HepG2 (cell line): ENCODE data around the gene ZFYVE27. TPM values are rescaled to one million over a fixed set of nuclear protein-coding genes. Genes with fewer than 3 reads are reported as not detected.

ENCODE experiments used
- AHR ChIP-seq: IDR thresholded peaks from 2 replicates; pipeline ENCODE4 v1.6.1; 2018; ENCODE audit warnings: missing genetic modification reagents, missing compliant biosample characterization
- ATF3 ChIP-seq: sonication (generic); formaldehyde crosslinking; IDR thresholded peaks from 2 replicates; pipeline ENCODE4 v1.4.0; 2020; ENCODE audit warnings: missing genetic modification reagents
- CEBPZ ChIP-seq: IDR thresholded peaks from 2 replicates; pipeline ENCODE4 v1.6.1; 2012; ENCODE audit warnings: low read length, improper control_type of control experiment
- GFI1 ChIP-seq: sonication (generic); formaldehyde crosslinking; IDR thresholded peaks from 2 replicates; pipeline ENCODE4 v1.5.0; 2020; ENCODE audit warnings: missing genetic modification reagents, mild to moderate bottlenecking, borderline replicate concordance
- HNRNPK ChIP-seq: fragments of 200-400 bp; formaldehyde crosslinking; IDR thresholded peaks from 2 replicates; pipeline ENCODE4 v1.6.1; 2018; ENCODE audit warnings: low read length, low read depth, moderate library complexity, mild to moderate bottlenecking; ENCODE audit not compliant: poor library complexity, severe bottlenecking
- JUN ChIP-seq: sonication (generic); formaldehyde crosslinking; IDR thresholded peaks from 2 replicates; pipeline ENCODE4 v1.4.0; 2020; ENCODE audit warnings: mild to moderate bottlenecking, missing genetic modification reagents
- NFIB ChIP-seq: sonication (generic); formaldehyde crosslinking; IDR thresholded peaks from 2 replicates; pipeline ENCODE4 v1.9.0; 2021; ENCODE audit warnings: missing genetic modification reagents, mild to moderate bottlenecking, borderline replicate concordance
- NFKBIZ ChIP-seq: IDR thresholded peaks from 2 replicates; pipeline ENCODE4 v1.6.1; 2018; ENCODE audit warnings: missing genetic modification reagents, missing compliant biosample characterization
- NR3C1 ChIP-seq: sonication (generic); formaldehyde crosslinking; IDR thresholded peaks from 2 replicates; pipeline ENCODE4 v1.4.0; 2020; ENCODE audit warnings: missing genetic modification reagents
- NRL ChIP-seq: sonication (generic); formaldehyde crosslinking; IDR thresholded peaks from 2 replicates; pipeline ENCODE4 v1.5.0; 2020; ENCODE audit warnings: missing genetic modification reagents, mild to moderate bottlenecking, moderate library complexity, borderline replicate concordance
- PPARG ChIP-seq: conservative IDR thresholded peaks from 2 replicates; pipeline ENCODE4 v1.6.1; 2016; ENCODE audit warnings: missing biosample characterization, missing genetic modification reagents
- SCMH1 ChIP-seq: sonication (generic); formaldehyde crosslinking; IDR thresholded peaks from 2 replicates; pipeline ENCODE4 v1.9.0; 2021; ENCODE audit warnings: missing genetic modification reagents, mild to moderate bottlenecking, borderline replicate concordance
- SNAI1 ChIP-seq: sonication (generic); formaldehyde crosslinking; IDR thresholded peaks from 2 replicates; pipeline ENCODE4 v1.5.0; 2020; ENCODE audit warnings: mild to moderate bottlenecking, missing genetic modification reagents, borderline replicate concordance
- TEAD3 ChIP-seq: optimal IDR thresholded peaks from 2 replicates; pipeline ENCODE3; 2016; ENCODE audit warnings: borderline replicate concordance
- ZMYM2 ChIP-seq: sonication (generic); formaldehyde crosslinking; IDR thresholded peaks from 2 replicates; pipeline ENCODE4 v1.8.0; 2022; ENCODE audit warnings: mild to moderate bottlenecking, missing genetic modification reagents
- ZMYM3 ChIP-seq: sonication (generic); formaldehyde crosslinking; IDR thresholded peaks from 2 replicates; pipeline ENCODE4 v1.5.1; 2020; ENCODE audit warnings: mild to moderate bottlenecking, missing genetic modification reagents
- ZMYM4 ChIP-seq: sonication (generic); formaldehyde crosslinking; IDR thresholded peaks from 2 replicates; pipeline ENCODE4 v1.8.1; 2023; ENCODE audit warnings: mild to moderate bottlenecking, missing genetic modification reagents
- ZNF18 ChIP-seq: sonication (generic); formaldehyde crosslinking; IDR thresholded peaks from 2 replicates; pipeline ENCODE4 v1.8.0; 2022; ENCODE audit warnings: mild to moderate bottlenecking, missing genetic modification reagents; ENCODE audit not compliant: insufficient replicate concordance
- ZNF234 ChIP-seq: sonication (generic); formaldehyde crosslinking; conservative IDR thresholded peaks from 2 replicates; pipeline ENCODE4 v1.5.1; 2020; ENCODE audit warnings: mild to moderate bottlenecking, missing genetic modification reagents
- ZNF281 ChIP-seq: sonication (generic); formaldehyde crosslinking; IDR thresholded peaks from 2 replicates; pipeline ENCODE4 v1.4.0; 2020; ENCODE audit warnings: missing genetic modification reagents, borderline replicate concordance
- ZNF788 ChIP-seq: sonication (generic); formaldehyde crosslinking; IDR thresholded peaks from 2 replicates; pipeline ENCODE4 v1.5.0; 2020; ENCODE audit warnings: mild to moderate bottlenecking, missing genetic modification reagents, borderline replicate concordance
- polyA plus RNA-seq, 8 experiments: library from polyadenylated mRNA; depleted of rRNA in 3 of 8; stranded (reverse) in 7 of 8; unstranded in 1 of 8; fragments of >200 nt; fragmentation: Illumina TruSeq in 4 of 8; extraction: Trizol in 4 of 8; gene quantifications; 2 replicates each; pipeline versions ENCODE4 v1.2.1 to v1.2.3, GENCODE V29; 2011 to 2016; ENCODE audit warnings: low read depth in 4 of 8, missing spikeins in 1 of 8, mixed read lengths in 1 of 8; ENCODE audit not compliant: insufficient read depth in 1 of 8
- total RNA-seq, 5 experiments: library from RNA; depleted of rRNA; stranded (reverse); fragments of >200 nt; fragmentation: Illumina TruSeq; extraction: Trizol; gene quantifications; 2 replicates each; pipeline ENCODE4 v1.2.3, GENCODE V29; 2016; ENCODE audit warnings: low read depth in 1 of 5

Gene ZFYVE27
- total and polyA plus RNA-seq, 2 of the 13 experiments (the other 11 are each of a cell fraction or from before 2014, with no cell fraction given), result 19.7 to 20.5 TPM

GRCh38 chr10:97687785-97688781 lies 48.8 kb upstream of the ZFYVE27 start (continued):
- TF ChIP-seq HNRNPK (no peak), SCMH1 (CRISPR knock-in tag) (no peak), ZNF234 (0 out of 2 replicates have a peak, but pooled peaks have one; percentile 64), NRL (CRISPR knock-in tag) (no peak), JUN (CRISPR knock-in tag) (0 out of 2 replicates have a peak, but pooled peaks have one; percentile 20), NFKBIZ (CRISPR knock-in tag) (no peak), GFI1 (no peak), ZNF281 (CRISPR knock-in tag) (peak; percentile 10; the same call in 1 of the 2 replicates), ZNF788 (no peak), CEBPZ (no peak), NR3C1 (no peak), TEAD3 (no peak), ZMYM4 (CRISPR knock-in tag) (no peak), ZMYM3 (CRISPR knock-in tag) (no peak), PPARG (CRISPR knock-in tag) (peak; percentile 8; the same call in 1 of the 2 replicates), AHR (CRISPR knock-in tag) (no peak), ZNF18 (peak; percentile 17), SNAI1 (no peak), NFIB (no peak), ZMYM2 (no peak), ATF3 (CRISPR knock-in tag) (peak; percentile 74; the same call in 1 of the 2 replicates)
